Activated effector memory CD4-positive, alpha-beta T cell treated with Interleukin-2 at 50 U/mL for 16 hours (primary cell): ENCODE data around the gene ZSWIM7.

Source experiments
- DNase-seq: peaks from one replicate; pipeline ENCODE4 v3.0.0-alpha.2; 2020

ZSWIM7 gene

DNA sequence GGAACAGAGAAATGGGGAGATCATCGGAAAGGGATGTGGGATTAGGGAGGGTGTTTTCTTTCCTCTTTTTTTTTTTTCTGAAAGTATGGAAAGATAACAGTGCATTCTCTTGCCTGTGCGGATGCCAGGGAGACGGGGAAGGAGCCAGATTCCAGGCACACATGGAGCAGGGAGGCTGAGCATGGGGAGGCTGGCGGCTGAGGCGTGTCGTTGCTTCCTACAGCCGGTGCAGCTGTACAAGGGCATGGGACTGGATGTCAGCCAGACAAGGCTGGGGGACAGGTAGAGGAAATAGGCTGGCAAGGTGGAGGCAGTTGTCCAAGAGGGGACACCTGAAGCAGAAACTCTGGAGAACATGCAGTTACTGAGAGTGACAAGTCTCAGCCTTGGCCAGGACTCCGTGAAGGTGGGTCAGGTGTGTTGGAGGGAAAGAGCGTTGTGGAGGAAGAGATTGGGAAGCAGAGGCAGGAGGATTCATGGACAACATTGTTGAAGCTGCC is 71.2 kb downstream of the ZSWIM7 start:
- no peak for DNase-seq
